Measurements from ENCODE around the gene XXYLT1.

DNA sequence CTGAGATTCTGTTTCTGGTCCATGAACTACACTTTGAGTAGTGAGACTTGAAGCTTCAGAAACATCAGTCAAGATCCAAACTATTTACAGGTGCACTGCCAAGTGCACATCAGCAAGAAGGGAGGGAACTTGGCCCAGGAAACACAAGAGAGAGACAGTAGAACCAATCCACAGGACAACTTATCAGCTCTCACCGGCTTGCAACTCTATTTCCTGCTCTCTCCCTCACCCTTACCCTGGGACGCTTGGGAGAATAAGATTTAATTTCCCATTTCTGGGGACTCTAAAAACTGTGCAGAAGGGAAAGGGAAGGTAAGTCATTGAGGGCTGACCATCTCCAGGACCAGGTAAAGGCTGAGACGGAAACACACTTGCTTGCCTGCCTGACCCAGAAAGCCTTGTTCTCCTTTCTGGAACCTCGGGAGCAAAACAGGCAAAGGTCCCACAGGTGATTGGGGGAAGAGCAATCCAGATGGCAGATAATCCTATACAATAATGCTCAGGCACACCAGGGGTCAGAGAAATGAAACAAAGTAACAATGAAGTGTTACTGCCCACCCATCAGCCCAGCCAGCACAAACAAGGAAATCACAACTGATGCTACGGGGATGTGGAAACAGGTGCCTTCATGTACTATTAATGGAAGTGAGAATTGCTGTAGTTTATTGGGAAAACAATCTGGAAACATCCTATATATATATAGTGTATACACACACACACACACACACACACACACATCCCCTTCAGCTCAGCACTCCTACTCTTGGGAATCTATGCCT, 154.4 kb downstream of the XXYLT1 start:
- TF ChIP-seq SP1 (IDR thresholded peaks at IDR 0.05) (no peak), SUZ12 (IDR thresholded peaks at IDR 0.05) (no peak), LEF1 (IDR thresholded peaks at IDR 0.05; ENCODE audit: borderline replicate concordance) (no peak), CTBP1 (IDR thresholded peaks at IDR 0.05; ENCODE audit: borderline replicate concordance) (no peak), ARNT (IDR thresholded peaks at IDR 0.05) (no peak), FOXK2 (IDR thresholded peaks at IDR 0.05) (no peak), ELF4 (IDR thresholded peaks at IDR 0.05) (no peak), HDGF (IDR thresholded peaks at IDR 0.05; ENCODE audit: borderline replicate concordance) (no peak), L3MBTL2 (conservative IDR thresholded peaks at IDR 0.05) (no peak), FOXM1 (IDR thresholded peaks at IDR 0.05; ENCODE audit: borderline replicate concordance) (no peak), FOXA1 (IDR thresholded peaks at IDR 0.05) (no peak)
- TF ChIP-seq, protein P1, sequence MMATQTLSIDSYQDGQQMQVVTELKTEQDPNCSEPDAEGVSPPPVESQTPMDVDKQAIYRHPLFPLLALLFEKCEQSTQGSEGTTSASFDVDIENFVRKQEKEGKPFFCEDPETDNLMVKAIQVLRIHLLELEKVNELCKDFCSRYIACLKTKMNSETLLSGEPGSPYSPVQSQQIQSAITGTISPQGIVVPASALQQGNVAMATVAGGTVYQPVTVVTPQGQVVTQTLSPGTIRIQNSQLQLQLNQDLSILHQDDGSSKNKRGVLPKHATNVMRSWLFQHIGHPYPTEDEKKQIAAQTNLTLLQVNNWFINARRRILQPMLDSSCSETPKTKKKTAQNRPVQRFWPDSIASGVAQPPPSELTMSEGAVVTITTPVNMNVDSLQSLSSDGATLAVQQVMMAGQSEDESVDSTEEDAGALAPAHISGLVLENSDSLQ (IDR thresholded peaks at IDR 0.05): no peak

Data from HEK293T (cell line).